ENCODE data around the gene C12orf57. TPM values are rescaled to one million over a fixed set of nuclear protein-coding genes. Genes with fewer than 3 reads are reported as not detected.

Gene C12orf57
- total and polyA plus RNA-seq, 9 of the 15 experiments (the other 6 are each of a cell fraction or from before 2014, with no cell fraction given): 26.7 to 191 (median 107) TPM

GRCh38 chr12:6970096-6970527 is 26.3 kb downstream of the C12orf57 start (continued):
- TF ChIP-seq ZBTB40 (IDR thresholded peaks at IDR 0.05) (no peak), ZBTB40 (CRISPR knock-in tag; IDR thresholded peaks at IDR 0.05) (no peak), CAMTA2 (CRISPR knock-in tag; conservative IDR thresholded peaks at IDR 0.05) (no peak), ZNF134 (CRISPR knock-in tag; conservative IDR thresholded peaks at IDR 0.05) (no peak), TAL1 (IDR thresholded peaks at IDR 0.05) (no peak), PRMT5 (CRISPR knock-in tag; IDR thresholded peaks at IDR 0.05) (0 out of 2 replicates have a peak, but pooled peaks have one; percentile 11), MCM5 (IDR thresholded peaks at IDR 0.05; ENCODE audit: low read depth) (no peak), NR3C1 (CRISPR knock-in tag; IDR thresholded peaks at IDR 0.05) (0 out of 2 replicates have a peak, but pooled peaks have one; percentile 28), KAT2B (IDR thresholded peaks at IDR 0.05; ENCODE audit: low read depth, low read length) (no peak), C11orf30 (IDR thresholded peaks at IDR 0.05; ENCODE audit: low read depth) (no peak), CBX5 (IDR thresholded peaks at IDR 0.05; ENCODE audit: borderline replicate concordance, low read depth) (no peak), RBBP5 (IDR thresholded peaks at IDR 0.05; ENCODE audit: borderline replicate concordance, insufficient read depth, low read length, poor library complexity, severe bottlenecking) (no peak), E2F6 (IDR thresholded peaks at IDR 0.05; ENCODE audit: borderline replicate concordance in 1 of 2, extremely low read depth in 1 of 2, insufficient read depth in 1 of 2, insufficient read length in 1 of 2, low read depth in 1 of 2, low read length in 1 of 2, poor library complexity in 1 of 2, severe bottlenecking in 1 of 2) (peak in 1 of 2 experiments; percentile 14), ZNF384 (IDR thresholded peaks at IDR 0.05; ENCODE audit: low read depth, low read length) (no peak), IRF9 (tag; IDR thresholded peaks at IDR 0.05) (no peak), STAT5A (IDR thresholded peaks at IDR 0.05; ENCODE audit: borderline replicate concordance, low read length) (no peak), HDGF (IDR thresholded peaks at IDR 0.05) (no peak), KDM5B (IDR thresholded peaks at IDR 0.05; ENCODE audit: insufficient replicate concordance, low read depth, low read length) (peak; percentile 37), ATF7 (IDR thresholded peaks at IDR 0.05) (no peak), NFIX (CRISPR knock-in tag; IDR thresholded peaks at IDR 0.05; ENCODE audit: low read depth) (no peak)
